HG03469 (cell line): ENCODE data around the gene SCLY.

Experiments used
- ATAC-seq: cut with Tn5 transposase; IDR thresholded peaks from one replicate; pipeline ENCODE4 v1.9.1; 2021; ENCODE audit warnings: mild to moderate bottlenecking, moderate library complexity, moderate number of reproducible peaks; ENCODE audit not compliant: unreplicated experiment

SCLY gene

GRCh38 chr2:238096311-238097011 is 35.7 kb downstream of the SCLY start:
- ATAC-seq, result no peak

DNA sequence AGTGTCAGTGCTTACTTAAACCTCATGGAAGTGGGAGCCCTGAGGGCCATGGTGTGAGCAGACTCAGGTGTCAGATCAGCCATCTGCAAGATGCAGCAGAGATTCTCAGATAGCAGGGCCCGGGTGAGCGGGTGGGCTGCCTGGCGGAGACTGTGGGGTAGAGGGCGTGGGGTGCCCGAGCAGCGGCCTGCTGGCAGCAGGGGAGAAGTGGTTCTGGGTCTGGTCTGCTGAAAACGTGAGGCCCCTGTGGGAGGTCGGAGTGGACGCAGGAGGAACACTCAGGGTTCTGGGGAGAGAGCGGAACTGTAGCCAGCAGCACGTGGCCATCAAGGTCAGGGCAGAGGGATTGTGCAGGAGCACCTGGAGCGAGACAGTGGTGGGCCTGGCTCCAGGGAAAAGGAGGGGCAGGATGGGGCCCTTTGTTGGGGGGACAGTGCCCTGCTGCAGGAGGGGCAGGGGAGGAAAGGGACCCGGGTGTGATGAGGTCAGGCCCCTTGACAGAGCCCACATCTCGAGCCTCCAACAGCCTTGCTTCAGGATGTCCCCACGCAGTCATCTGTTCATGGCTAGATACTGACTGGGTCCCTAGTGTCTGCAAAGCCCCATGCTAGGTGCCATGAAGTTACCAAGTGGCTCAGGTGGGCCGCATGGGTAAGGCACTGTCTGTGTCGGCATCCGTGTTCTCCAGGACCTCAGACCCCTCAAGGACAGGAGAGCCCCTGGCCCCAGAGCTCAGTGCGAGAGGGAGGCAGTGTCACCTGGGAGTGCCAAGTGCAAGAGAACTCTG is 36.6 kb downstream of the SCLY start:
- no peak for ATAC-seq

- ATAC-seq, result no peak
Measured at GRCh38 chr2:238097988-238098871, 37.4 kb downstream of the SCLY start.

DNA sequence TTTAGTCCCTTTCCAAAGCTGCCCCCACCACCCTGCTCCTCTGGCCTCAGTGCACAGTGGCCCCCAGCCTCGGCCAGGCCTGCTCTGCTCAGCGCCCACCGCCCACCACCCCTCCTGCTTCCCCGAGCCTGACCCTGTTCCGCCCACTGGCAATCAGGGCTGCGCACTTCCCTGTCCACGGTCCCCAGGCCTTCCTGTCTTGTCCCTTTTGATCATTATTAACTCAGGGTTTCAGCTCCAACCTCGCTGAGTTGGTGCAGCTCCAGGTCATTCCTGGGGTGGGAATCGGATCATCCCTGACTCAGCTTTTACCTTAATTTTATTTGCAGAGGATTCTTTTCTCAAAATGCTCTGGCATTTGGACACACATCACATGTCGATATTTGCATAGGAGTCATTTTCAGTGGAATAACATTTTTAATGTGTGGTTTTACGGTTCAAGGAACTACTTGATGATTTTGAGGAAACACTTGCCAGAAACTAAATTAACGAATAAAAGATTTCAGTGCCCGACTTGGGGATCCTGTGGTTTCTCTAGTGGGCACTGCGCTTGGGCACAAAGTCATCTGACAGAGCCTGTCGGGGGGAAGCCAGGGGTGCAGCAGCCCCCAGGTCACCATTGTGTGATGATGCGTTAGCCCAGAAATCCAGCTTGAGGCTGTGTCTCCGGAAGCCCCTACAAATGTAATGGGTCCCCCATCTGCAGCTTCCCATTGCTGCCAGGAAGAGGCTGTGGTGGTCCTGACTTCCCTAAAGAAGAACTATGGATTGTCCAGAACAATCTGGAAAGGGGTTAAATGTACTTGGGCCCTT is 38.3 kb downstream of the SCLY start:
- ATAC-seq, result no peak

GRCh38 chr2:238099714-238100048 is 38.9 kb downstream of the SCLY start:
- no peak for ATAC-seq

DNA sequence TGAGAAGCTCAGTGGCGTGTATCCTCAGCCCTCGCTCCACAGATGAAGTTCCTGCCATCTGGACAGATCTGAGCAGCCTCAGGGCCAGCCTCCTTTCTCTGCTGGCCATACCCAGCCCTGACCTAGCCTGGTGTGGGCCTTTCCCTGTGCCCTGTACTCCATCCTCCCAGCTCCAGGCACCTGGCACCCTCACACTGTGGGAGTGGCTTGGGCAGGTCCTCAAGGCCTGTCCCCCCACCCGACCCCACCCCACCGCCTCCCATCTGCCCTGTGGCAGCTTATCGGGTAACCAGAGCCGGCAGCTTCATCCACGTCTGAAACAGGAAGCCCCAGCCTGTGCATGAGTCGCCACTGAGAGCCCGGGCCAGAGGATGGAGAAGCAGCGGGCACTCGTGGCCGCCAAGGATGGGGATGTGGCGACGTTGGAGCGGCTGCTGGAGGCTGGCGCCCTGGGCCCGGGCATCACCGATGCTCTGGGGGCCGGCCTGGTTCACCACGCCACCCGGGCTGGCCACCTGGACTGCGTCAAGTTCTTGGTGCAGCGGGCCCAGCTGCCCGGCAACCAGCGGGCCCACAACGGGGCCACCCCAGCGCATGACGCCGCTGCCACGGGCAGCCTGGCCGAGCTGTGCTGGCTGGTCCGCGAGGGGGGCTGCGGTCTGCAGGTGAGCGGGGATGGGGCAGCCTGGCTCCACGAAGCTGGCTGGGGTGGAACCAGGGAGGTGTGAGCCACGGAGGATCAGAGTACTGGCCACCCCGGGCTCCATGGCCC is 39.4 kb downstream of the SCLY start, which contains the start of gene ESPNL:
Gene ESPNL (plus strand): TSS at position 292 of the 772 bp plus-strand sequence. CDS start 80 bp downstream, at position 372.
- ATAC-seq, result no peak

DNA sequence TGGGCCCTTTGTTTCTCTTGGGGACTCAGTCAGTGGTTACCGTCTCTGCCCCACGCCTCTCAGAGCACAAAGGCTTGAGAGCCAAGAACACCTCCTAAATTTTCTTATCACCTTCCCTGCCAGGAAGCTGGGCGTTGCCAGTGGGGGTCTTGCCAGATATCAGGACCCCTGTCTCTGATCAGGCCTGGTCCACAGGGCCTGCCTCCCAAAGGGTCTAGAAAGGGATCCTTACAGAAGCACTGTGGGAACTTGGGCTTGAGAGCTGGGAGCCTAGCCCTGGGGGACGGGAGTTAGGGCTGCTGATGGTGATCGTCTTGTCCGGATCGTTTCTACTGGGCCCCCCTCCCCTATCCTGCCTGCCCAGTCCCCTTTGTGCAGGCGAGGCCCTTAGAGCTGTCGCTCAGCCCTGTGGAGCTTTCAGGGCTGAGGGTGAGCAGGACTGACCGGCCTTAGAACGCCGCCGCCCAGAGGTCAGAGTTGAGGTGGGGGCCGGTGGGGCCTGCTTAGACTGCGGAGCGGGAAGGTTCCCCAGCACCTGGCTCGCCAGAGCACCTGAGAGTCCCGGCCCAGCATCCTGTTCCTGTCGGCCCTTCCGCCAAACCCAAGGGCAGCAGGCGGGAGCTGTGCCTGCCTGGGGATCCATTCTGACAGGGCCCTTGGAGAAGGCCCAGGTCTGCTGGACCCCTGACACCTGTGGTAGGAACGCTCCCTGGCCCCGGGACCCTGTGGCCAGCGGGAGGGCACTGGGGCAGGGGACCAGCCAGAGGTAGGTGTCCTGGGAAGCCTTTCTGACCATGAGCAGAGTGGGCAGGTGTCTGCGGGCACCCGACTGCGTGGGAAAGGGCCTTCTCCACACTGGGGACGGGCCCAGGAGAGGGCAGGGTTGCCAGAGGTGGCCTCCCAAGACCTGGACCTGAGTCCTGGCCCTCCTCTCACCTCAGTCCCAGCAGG is 40.3 kb downstream of the SCLY start:
- no peak for ATAC-seq

GRCh38 chr2:238101891-238102841 is 41.4 kb downstream of the SCLY start:
- no peak for ATAC-seq

DNA sequence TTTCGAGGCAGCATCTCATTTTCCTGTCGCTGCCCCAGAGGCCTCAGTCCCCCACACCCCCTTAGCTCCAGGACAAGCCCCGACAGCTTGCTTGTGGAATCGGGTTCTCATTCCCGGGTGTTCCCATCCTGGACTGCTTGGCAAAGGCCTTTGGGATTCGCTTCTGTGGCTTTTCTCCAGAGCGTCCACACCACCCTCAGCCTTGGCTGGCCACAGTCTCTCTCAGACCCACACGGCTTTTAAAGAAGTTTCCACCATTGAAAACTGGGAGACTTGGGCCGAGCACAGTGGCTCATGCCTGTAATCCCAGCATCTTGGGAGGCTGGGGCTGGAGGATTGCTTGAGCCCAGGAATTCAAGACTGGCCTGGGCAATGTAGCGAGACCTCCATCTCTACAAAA is 42.1 kb downstream of the SCLY start:
- ATAC-seq, result no peak

DNA sequence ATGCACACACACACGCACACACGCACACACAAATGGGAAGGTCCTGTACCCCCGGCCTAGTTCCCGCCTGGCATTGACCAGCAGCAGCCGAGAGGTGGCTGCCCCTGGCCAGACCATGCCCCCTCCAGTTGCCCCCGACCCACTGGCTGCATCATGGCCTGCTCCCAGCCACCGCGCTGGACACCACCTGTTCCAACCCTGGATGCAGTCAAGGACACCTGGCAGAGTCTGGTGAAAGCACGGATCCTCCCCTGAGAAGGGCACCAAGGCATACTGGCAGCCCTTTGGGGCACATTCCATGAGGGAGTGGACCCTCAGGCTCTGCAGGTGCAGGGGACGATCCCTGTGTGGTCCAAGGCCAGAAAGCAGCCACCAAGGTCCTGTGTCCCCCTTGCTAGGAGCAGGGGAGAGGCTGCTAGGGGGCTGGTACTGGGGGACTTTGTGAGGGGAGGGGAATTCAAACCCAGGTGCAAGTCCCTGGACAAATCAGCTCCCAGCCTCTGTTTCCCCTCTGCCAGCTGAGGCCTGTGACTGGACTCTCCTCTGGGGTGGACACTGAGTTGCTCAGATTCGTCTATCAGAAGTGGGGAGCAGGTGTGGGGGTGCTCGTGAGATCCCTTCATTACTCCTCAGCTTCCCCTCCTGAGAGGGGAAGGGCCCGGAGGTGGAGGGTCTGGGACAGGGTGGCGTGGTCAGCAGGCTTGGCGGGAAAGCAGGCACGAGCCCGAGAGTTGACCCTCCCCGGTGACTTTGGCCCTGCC is 42.8 kb downstream of the SCLY start:
- no peak for ATAC-seq

DNA sequence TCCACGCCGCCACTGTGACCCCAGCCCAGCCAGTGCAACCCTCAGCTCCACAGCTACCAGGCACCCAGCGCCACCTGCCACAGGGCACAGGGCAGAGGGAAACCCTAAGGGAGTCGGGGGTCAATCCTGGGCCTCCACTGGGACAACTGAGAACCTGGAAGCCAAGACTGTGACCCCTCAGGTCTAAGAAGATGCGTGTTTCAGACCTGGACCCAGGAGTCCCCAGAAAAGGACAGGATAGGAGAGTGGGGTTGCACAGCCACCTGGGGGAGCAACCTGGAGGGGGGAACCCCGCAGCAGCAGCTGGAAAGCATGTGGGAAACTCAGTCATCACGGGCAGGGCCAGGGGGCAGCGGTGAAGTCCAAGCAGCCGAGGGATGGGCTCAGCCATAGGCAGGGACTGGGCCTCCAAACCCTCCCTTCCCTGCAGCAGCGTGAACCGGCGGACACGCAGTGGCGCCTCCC is 43.5 kb downstream of the SCLY start:
- no peak for ATAC-seq

GRCh38 chr2:238104691-238105371 is 44.0 kb downstream of the SCLY start:
- ATAC-seq, result no peak

DNA sequence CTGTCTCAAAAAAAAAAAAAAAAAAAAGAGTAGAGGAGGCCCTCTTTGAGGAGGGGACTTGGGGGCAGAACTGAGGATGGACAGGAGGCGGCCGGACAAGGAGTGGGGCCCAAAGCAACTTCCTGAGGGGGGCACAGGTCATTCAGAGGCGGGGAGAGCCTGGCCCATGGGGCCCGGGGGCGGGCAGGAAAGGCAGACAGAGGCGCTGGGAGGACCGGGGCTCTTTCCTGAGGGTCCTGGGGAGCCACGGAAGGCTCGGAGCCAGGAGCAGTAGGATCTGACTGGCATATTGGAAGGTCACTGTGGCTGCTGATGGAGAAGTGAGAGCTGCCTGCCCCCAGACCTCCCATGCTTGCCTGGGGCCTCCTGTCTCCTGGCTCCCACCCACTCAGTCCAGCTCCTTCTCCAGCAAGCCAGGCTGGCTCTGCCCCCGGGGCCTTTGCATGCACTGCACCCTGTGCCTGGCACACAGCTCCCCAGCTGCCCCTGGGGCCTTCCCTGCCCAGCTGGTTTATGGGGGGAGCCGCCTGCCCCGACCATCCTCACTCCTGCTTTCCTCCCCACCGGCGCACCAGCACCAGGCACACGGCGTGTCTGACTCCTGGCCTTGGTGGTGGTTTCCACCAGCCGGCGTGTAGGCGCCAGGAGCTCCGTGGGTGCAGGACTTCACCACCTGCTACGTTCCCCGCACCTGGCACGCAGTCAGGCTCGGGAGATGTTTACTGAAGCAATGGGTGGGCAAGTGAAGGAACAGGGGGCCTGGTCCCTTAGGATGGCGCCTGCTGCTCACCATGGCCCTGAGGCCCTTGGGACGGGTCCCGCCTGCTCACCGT is 44.9 kb downstream of the SCLY start:
- ATAC-seq, result no peak

DNA sequence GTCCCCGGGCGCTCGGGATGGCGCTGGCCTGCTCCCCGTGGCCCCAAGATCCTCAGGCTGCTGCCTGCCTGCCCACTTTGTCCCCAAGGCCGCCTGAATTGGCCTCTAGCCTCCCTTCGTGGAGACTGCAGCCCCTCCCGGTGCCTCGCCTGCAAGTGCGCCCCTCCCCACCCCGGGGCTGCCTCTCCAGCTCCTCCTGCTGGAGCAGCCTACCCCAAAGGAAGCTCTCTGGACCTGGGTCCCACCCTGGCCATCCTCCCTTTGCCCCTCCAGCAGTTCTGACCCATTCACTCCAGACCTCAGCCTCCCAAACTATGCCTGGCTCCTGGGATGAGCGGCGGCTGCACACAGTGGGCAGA is 45.5 kb downstream of the SCLY start:
- no peak for ATAC-seq
